ENCODE data around the gene OTOG.

The OTOG gene

GRCh38 chr11:17609291-17610084 is 62.4 kb downstream of the OTOG start:
- no peak overlapping the region for H3K27ac ChIP-seq (ENCODE audit: low read depth, low read length)
- H3F3A ChIP-seq (ENCODE audit: insufficient read depth), result no peaks in the 10 kb centered on the region
- H3K9me3 ChIP-seq (ENCODE audit: insufficient read depth, low read length), result no peaks in the 10 kb centered on the region
- no peaks in the 10 kb centered on the region for H3K9me2 ChIP-seq (replicated peaks; ENCODE audit: insufficient read depth, low read length)
- H3K4me2 ChIP-seq (ENCODE audit: low read depth, low read length, poor library complexity, severe bottlenecking), result no peak overlapping the region
- H3K27me3 ChIP-seq (ENCODE audit: low read length), result no peaks in the 10 kb centered on the region
- no peaks in the 10 kb centered on the region for H3K79me2 ChIP-seq (ENCODE audit: insufficient read depth, low read length)
- H3K9ac ChIP-seq (ENCODE audit: low read length), result no peak overlapping the region
- H3K4me3 ChIP-seq (ENCODE audit: insufficient read depth, low read length, poor library complexity, severe bottlenecking), result no peak overlapping the region
- H2AFZ ChIP-seq (ENCODE audit: low read depth, low read length, severe bottlenecking), result no peak overlapping the region
- H4K20me1 ChIP-seq (ENCODE audit: low read depth, low read length), result no peaks in the 10 kb centered on the region
- TF ChIP-seq EZH2phosphoT487 (conservative IDR thresholded peaks at IDR 0.05; ENCODE audit: low read length), result no peak
- no peak for TF ChIP-seq CTCF (IDR thresholded peaks at IDR 0.05; ENCODE audit: insufficient read depth, low read length, poor library complexity, severe bottlenecking)
- H3K36me3 ChIP-seq (ENCODE audit: low read length), result no peaks in the 10 kb centered on the region

- TF ChIP-seq EZH2phosphoT487 (conservative IDR thresholded peaks at IDR 0.05; ENCODE audit: low read length), result no peak
- no peak for TF ChIP-seq CTCF (IDR thresholded peaks at IDR 0.05; ENCODE audit: insufficient read depth, low read length, poor library complexity, severe bottlenecking)
- no peak overlapping the region for H3K4me2 ChIP-seq (ENCODE audit: low read depth, low read length, poor library complexity, severe bottlenecking)
Measured at GRCh38 chr11:17610085-17610894, 63.2 kb downstream of the OTOG start.

GRCh38 chr11:17611049-17611448 is 64.0 kb downstream of the OTOG start:
- TF ChIP-seq EZH2phosphoT487 (conservative IDR thresholded peaks at IDR 0.05; ENCODE audit: low read length) (no peak), CTCF (IDR thresholded peaks at IDR 0.05; ENCODE audit: insufficient read depth, low read length, poor library complexity, severe bottlenecking) (no peak)
- Histone ChIP-seq H3K9ac (ENCODE audit: low read length) (no peak overlapping the region), H3K9me3 (ENCODE audit: insufficient read depth, low read length) (no peaks in the 10 kb centered on the region), H2AFZ (ENCODE audit: low read depth, low read length, severe bottlenecking) (no peak overlapping the region), H4K20me1 (ENCODE audit: low read depth, low read length) (no peaks in the 10 kb centered on the region), H3K79me2 (ENCODE audit: insufficient read depth, low read length) (no peaks in the 10 kb centered on the region), H3K4me3 (ENCODE audit: insufficient read depth, low read length, poor library complexity, severe bottlenecking) (no peak overlapping the region), H3K27me3 (ENCODE audit: low read length) (no peaks in the 10 kb centered on the region), H3F3A (ENCODE audit: insufficient read depth) (no peaks in the 10 kb centered on the region), H3K4me2 (ENCODE audit: low read depth, low read length, poor library complexity, severe bottlenecking) (no peak overlapping the region), H3K27ac (ENCODE audit: low read depth, low read length) (no peak overlapping the region), H3K36me3 (ENCODE audit: low read length) (no peaks in the 10 kb centered on the region), H3K9me2 (replicated peaks; ENCODE audit: insufficient read depth, low read length) (no peaks in the 10 kb centered on the region)

More at GRCh38 chr11:17610085-17610894, 63.2 kb downstream of the OTOG start:
- H3K27ac ChIP-seq (ENCODE audit: low read depth, low read length), result no peak overlapping the region
- H2AFZ ChIP-seq (ENCODE audit: low read depth, low read length, severe bottlenecking), result no peak overlapping the region
- H3K9ac ChIP-seq (ENCODE audit: low read length), result no peak overlapping the region
- H3K79me2 ChIP-seq (ENCODE audit: insufficient read depth, low read length), result no peaks in the 10 kb centered on the region
- H3K9me2 ChIP-seq (replicated peaks; ENCODE audit: insufficient read depth, low read length), result no peaks in the 10 kb centered on the region
- no peaks in the 10 kb centered on the region for H3K9me3 ChIP-seq (ENCODE audit: insufficient read depth, low read length)
- no peak overlapping the region for H3K4me3 ChIP-seq (ENCODE audit: insufficient read depth, low read length, poor library complexity, severe bottlenecking)
- H4K20me1 ChIP-seq (ENCODE audit: low read depth, low read length), result no peaks in the 10 kb centered on the region
- no peaks in the 10 kb centered on the region for H3F3A ChIP-seq (ENCODE audit: insufficient read depth)
- H3K36me3 ChIP-seq (ENCODE audit: low read length), result no peaks in the 10 kb centered on the region
- no peaks in the 10 kb centered on the region for H3K27me3 ChIP-seq (ENCODE audit: low read length)

All from SU-DHL-6 (cell line).